ENCODE results near the gene GALNT9.

GRCh38 chr12:132291402-132292175 lies 37.8 kb downstream of the GALNT9 start:
- no peak for TF ChIP-seq CTCF (conservative IDR thresholded peaks at IDR 0.05 in 1 of 2, IDR thresholded peaks at IDR 0.05 in 1 of 2; ENCODE audit: extremely low read depth in 1 of 2, insufficient read depth in 1 of 2, low read depth in 1 of 2, low read length in 2 of 2)
- no peak for TF ChIP-seq EZH2 (IDR thresholded peaks at IDR 0.05; ENCODE audit: borderline replicate concordance, low read length)

Measured in mammary epithelial cell (primary cell).